MM.1S (cell line): Measurements from ENCODE around the gene SH3PXD2A.

ENCODE experiments used
- EZH2 ChIP-seq: fragments of 300-600 bp; sonication (generic); optimal IDR thresholded peaks from 2 replicates; pipeline ENCODE3; 2017; ENCODE audit warnings: low read depth, mild to moderate bottlenecking, antibody characterized with exemption, low read length, mixed read lengths
- EZH2phosphoT487 ChIP-seq: fragments of 300-600 bp; sonication (generic); IDR thresholded peaks from 2 replicates; pipeline ENCODE4 v1.6.1; 2018; ENCODE audit warnings: antibody characterized with exemption, low read length
- TF ChIP-seq, protein P1 (sequence below): fragments of 300-600 bp; sonication (generic); IDR thresholded peaks from 2 replicates; pipeline ENCODE4 v1.5.1; 2016; ENCODE audit warnings: antibody characterized with exemption, low read length, mixed read lengths

DNA sequence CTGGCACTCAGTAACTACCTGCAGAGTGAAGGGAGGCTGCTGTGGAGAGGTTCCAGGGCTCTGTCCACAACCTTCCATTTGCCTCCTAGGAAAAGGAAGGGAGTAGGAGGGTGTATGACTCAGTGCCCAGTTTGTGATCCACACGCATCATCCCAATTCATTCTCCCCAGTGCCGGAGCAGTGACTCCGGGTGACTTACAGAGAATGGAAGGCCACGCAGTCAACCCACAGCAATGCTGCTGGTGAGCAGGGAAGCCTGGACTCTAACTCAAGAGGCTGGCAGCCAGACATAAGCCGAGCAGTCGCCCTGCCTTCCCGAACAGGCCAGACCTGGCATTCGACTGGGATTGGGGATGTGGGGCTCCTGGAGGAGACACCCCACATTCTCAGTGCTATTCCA, 139.9 kb downstream of the SH3PXD2A start:
- TF ChIP-seq, protein P1, sequence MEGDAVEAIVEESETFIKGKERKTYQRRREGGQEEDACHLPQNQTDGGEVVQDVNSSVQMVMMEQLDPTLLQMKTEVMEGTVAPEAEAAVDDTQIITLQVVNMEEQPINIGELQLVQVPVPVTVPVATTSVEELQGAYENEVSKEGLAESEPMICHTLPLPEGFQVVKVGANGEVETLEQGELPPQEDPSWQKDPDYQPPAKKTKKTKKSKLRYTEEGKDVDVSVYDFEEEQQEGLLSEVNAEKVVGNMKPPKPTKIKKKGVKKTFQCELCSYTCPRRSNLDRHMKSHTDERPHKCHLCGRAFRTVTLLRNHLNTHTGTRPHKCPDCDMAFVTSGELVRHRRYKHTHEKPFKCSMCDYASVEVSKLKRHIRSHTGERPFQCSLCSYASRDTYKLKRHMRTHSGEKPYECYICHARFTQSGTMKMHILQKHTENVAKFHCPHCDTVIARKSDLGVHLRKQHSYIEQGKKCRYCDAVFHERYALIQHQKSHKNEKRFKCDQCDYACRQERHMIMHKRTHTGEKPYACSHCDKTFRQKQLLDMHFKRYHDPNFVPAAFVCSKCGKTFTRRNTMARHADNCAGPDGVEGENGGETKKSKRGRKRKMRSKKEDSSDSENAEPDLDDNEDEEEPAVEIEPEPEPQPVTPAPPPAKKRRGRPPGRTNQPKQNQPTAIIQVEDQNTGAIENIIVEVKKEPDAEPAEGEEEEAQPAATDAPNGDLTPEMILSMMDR: no peak
- no peak for TF ChIP-seq EZH2phosphoT487
- no peak for TF ChIP-seq EZH2
